GM12878 (cell line): ENCODE results near the gene SETD1B. TPM values are rescaled to one million over a fixed set of nuclear protein-coding genes. Genes with fewer than 3 reads are reported as not detected.

Source experiments
- ATAC-seq: fragments of 200-7000 bp; cut with Tn5 transposase; 3 replicates; pipeline ENCODE4 v1.9.1; 2020; ENCODE audit warnings: mild to moderate bottlenecking, moderate library complexity
- BruUV-seq: library from RNA; stranded (reverse); fragments of 400-500 nt; replicated peaks from 2 replicates; lab custom pipeline; 2021; lab: Mats Ljungman, UMichigan
- CTCF ChIA-PET: fragments of 300-600 bp; sonication (Branson Sonifier 250); formaldehyde crosslinking; extraction: SDS; loops from one replicate; lab custom pipeline; 2021; ENCODE audit warnings: inconsistent platforms; lab: Yijun Ruan, JAX
- POLR2A ChIA-PET: fragments of 350-600 bp; formaldehyde crosslinking; extraction: SDS; loops from one replicate; lab custom pipeline; 2021; ENCODE audit warnings: inconsistent platforms; lab: Charles Lee
- RAD21 ChIA-PET: fragments of 300-600 bp; sonication (Branson Sonifier 250); formaldehyde crosslinking; loops from one replicate; lab custom pipeline; 2023; ENCODE audit warnings: antibody characterized with exemption; ENCODE audit not compliant: unreplicated experiment; lab: Charles Lee
- SMC1A ChIA-PET: fragments of 300-600 bp; sonication (Branson Sonifier 250); formaldehyde crosslinking; loops from one replicate; lab custom pipeline; 2023; ENCODE audit not compliant: unreplicated experiment, uncharacterized antibody; lab: Charles Lee
- DNase-seq: peaks from one replicate; pipeline ENCODE4 v3.0.0-alpha.2; 2011; ENCODE audit warnings: low read depth, low spot score
- FAIRE-seq: peaks from 3 replicates; lab custom pipeline; 2011; peaks lifted over from hg19 to GRCh38; lab: Jason Lieb, UNC
- H2AFZ ChIP-seq: 2 replicates; pipeline ENCODE4 v1.6.0; 2011; ENCODE audit warnings: low read depth, low read length, control low read depth; ENCODE audit not compliant: control insufficient read depth
- H3K27ac ChIP-seq: 2 replicates; pipeline ENCODE4 v1.5.1; 2011; ENCODE audit warnings: control low read depth; ENCODE audit not compliant: control insufficient read depth, insufficient read depth
- H3K27me3 ChIP-seq, 2 experiments: replicated peaks in 1 of 2; 2 replicates each; pipeline versions ENCODE4 v1.6.0 to v1.6.1; 2011; ENCODE audit warnings: low read length in 1 of 2; ENCODE audit not compliant: control insufficient read depth in 2 of 2, insufficient read depth in 2 of 2
- H3K36me3 ChIP-seq, 2 experiments: 2 replicates each; pipeline ENCODE4 v1.5.1; 2011; ENCODE audit warnings: low read length in 1 of 2; ENCODE audit not compliant: control insufficient read depth in 2 of 2, insufficient read depth in 2 of 2
- H3K4me1 ChIP-seq: 2 replicates; pipeline ENCODE4 v1.6.1; 2011; ENCODE audit warnings: mild to moderate bottlenecking, low read length, moderate library complexity, mixed read lengths; ENCODE audit not compliant: control insufficient read depth, insufficient read depth
- H3K4me2 ChIP-seq: 2 replicates; pipeline ENCODE4 v1.6.0; 2011; ENCODE audit warnings: control low read depth; ENCODE audit not compliant: control insufficient read depth, insufficient read depth
- H3K4me3 ChIP-seq: fragments of 200-600 bp; sonication (generic); 2 replicates; pipeline ENCODE4 v1.5.1; 2016
- H3K79me2 ChIP-seq: 2 replicates; pipeline ENCODE4 v1.6.0; 2011; ENCODE audit warnings: low read length; ENCODE audit not compliant: control insufficient read depth, insufficient read depth
- H3K9ac ChIP-seq: 2 replicates; pipeline ENCODE4 v1.8.0; 2011; ENCODE audit warnings: low read length, control low read depth, mixed read lengths; ENCODE audit not compliant: control insufficient read depth, insufficient read depth
- H3K9me3 ChIP-seq: replicated peaks from 3 replicates; pipeline ENCODE4 v1.5.1; 2011; ENCODE audit warnings: mild to moderate bottlenecking, low read length; ENCODE audit not compliant: control insufficient read depth, insufficient read depth
- H4K20me1 ChIP-seq: 2 replicates; pipeline ENCODE4 v1.6.0; 2011; ENCODE audit not compliant: control insufficient read depth, insufficient read depth
- BCL3 ChIP-seq: IDR thresholded peaks from 2 replicates; pipeline ENCODE4 v1.6.1; 2011; ENCODE audit warnings: borderline replicate concordance, low read depth, mild to moderate bottlenecking, moderate library complexity, low read length; ENCODE audit not compliant: insufficient read depth, poor library complexity, severe bottlenecking
- ELK1 ChIP-seq: IDR thresholded peaks from 2 replicates; pipeline ENCODE4 v1.6.1; 2012; ENCODE audit warnings: low read depth, low read length, improper control_type of control experiment
- MAX ChIP-seq: IDR thresholded peaks from 2 replicates; pipeline ENCODE4 v1.6.1; 2012; ENCODE audit warnings: low read depth, low read length, improper control_type of control experiment
- MEF2A ChIP-seq: IDR thresholded peaks from 2 replicates; pipeline ENCODE4 v1.6.1; 2011; ENCODE audit warnings: low read depth, mild to moderate bottlenecking, low read length, moderate library complexity; ENCODE audit not compliant: insufficient read depth
- MLLT1 ChIP-seq: fragments of 450-650 bp; IDR thresholded peaks from 2 replicates; pipeline ENCODE4 v1.6.1; 2016; ENCODE audit warnings: mild to moderate bottlenecking
- MTA2 ChIP-seq: fragments of 450-650 bp; IDR thresholded peaks from 2 replicates; pipeline ENCODE4 v1.6.1; 2016; ENCODE audit warnings: low read depth, mild to moderate bottlenecking, moderate library complexity
- MXI1 ChIP-seq: fragments of 150-350 bp; IDR thresholded peaks from 2 replicates; pipeline ENCODE4 v1.6.1; 2011; ENCODE audit warnings: low read depth, mild to moderate bottlenecking, inconsistent platforms, low read length, improper control_type of control experiment
- NKRF ChIP-seq: fragments of 450-650 bp; conservative IDR thresholded peaks from 2 replicates; pipeline ENCODE4 v1.6.1; 2017; ENCODE audit warnings: mild to moderate bottlenecking, moderate library complexity
- SMAD5 ChIP-seq: IDR thresholded peaks from 2 replicates; pipeline ENCODE4 v1.6.1; 2016; ENCODE audit warnings: antibody characterized with exemption, low read depth
- WGBS: methylation state at CpG from one replicate; pipeline ENCODE4 v1.1.6; 2016; ENCODE audit warnings: low lambda C conversion rate; ENCODE audit not compliant: insufficient replicate concordance, insufficient coverage; ENCODE audit errors: missing lambda C conversion rate; 5-methylcytosine and 5-hydroxymethylcytosine counted together
- in situ Hi-C: fragments of 300-500 bp; cut with MboI; formaldehyde crosslinking; loops from 9 replicates; pipeline ENCODE4 v1.14.3; 2018; ENCODE audit warnings: mixed read lengths
- intact Hi-C: fragments of 100-400 bp; cut with micrococcal nuclease; formaldehyde crosslinking; loops from one replicate; pipeline ENCODE4 v1.14.2; 2022; ENCODE audit not compliant: unreplicated experiment
- polyA plus RNA-seq, 11 experiments: library from polyadenylated mRNA; depleted of rRNA in 4 of 11; unstranded in 6 of 11; stranded (reverse) in 5 of 11; fragments of >200 nt; fragmentation: Nextera tagmentation in 4 of 11; fragmentation: Illumina TruSeq in 1 of 11; extraction: Ambion mirVana in 4 of 11; extraction: Trizol in 1 of 11; gene quantifications; 1 replicate in 1 of 11; 2 replicates in 10 of 11; pipeline versions ENCODE4 v1.2.1 to v1.2.3, GENCODE V29; 2011 to 2016; ENCODE audit warnings: inconsistent platforms in 2 of 11, missing spikeins in 2 of 11, low read depth in 1 of 11
- total RNA-seq, 4 experiments: library from RNA; depleted of rRNA in 3 of 4; stranded (reverse); fragments of >200 nt in 3 of 4; fragmentation: Illumina TruSeq in 1 of 4; extraction: Trizol in 1 of 4; gene quantifications; 2 replicates each; pipeline versions ENCODE4 v1.2.1 to v1.2.3, GENCODE V29; 2013 to 2021

Gene SETD1B
- total and polyA plus RNA-seq, 10 of the 15 experiments (the other 5 are each of a cell fraction or from before 2014, with no cell fraction given), result 0.50 to 17.3 (median 1.6) TPM

GRCh38 chr12:121839106-121839992 is 35.5 kb downstream of the SETD1B start (continued):
- TF ChIP-seq MEF2A (no peak), MAX (no peak)

GRCh38 chr12:121839993-121840761 is 36.4 kb downstream of the SETD1B start:
- POLR2A ChIA-PET, result no interaction called here
- no TSS peak for BruUV-seq
- RAD21 ChIA-PET, result no interaction called here
- H2AFZ ChIP-seq, result peak overlapping the region; percentile 97
- in situ Hi-C loops (no loop called here), intact Hi-C loops (no loop called here)
- peak overlapping the region; percentile 58 for H3K27ac ChIP-seq
- peak overlapping the region; percentile 79 for H3K9ac ChIP-seq
- H3K9me3 ChIP-seq, result no peaks in the 10 kb centered on the region
- peak overlapping the region; percentile 78 for H3K4me3 ChIP-seq
- DNase-seq (no peak), ATAC-seq (no peak), FAIRE-seq (no peak)
- no peaks in the 10 kb centered on the region for H3K79me2 ChIP-seq
- no peaks in the 10 kb centered on the region for H3K27me3 ChIP-seq
- CTCF ChIA-PET, result interaction anchor here (0.5 to 3.1 kb wide), 5 partner anchors 12 to 46 kb away, joined by 3 to 15 read pairs (median 6); partner anchors contain the start of gene RHOF
- WGBS, result 45% methylated on average over 24 of the region's 24 CpGs
- peaks cover 3% of the 10 kb centered on the region; the same call in 1 of the 2 replicates for H3K4me1 ChIP-seq
- SMC1A ChIA-PET, result interaction anchor here (1.6 kb wide), 1 partner anchor 25 kb away, joined by 3 read pairs; no protein-coding TSS in a partner anchor
- no peaks in the 10 kb centered on the region for H3K36me3 ChIP-seq
- TF ChIP-seq MTA2, result no peak
- TF ChIP-seq NKRF, result peak; percentile 42; the same call in 1 of the 2 replicates
- TF ChIP-seq MLLT1, result peak; percentile 93
- TF ChIP-seq SMAD5, result no peak
- no peak for TF ChIP-seq MXI1
- TF ChIP-seq BCL3, result no peak
- TF ChIP-seq ELK1, result no peak
- peak overlapping the region; percentile 100 for H3K4me2 ChIP-seq
- H4K20me1 ChIP-seq, result no peaks in the 10 kb centered on the region
